ENCODE data around the gene TBXAS1. TPM values are rescaled to one million over a fixed set of nuclear protein-coding genes. Genes with fewer than 3 reads are reported as not detected.
A peak's percentile ranks its signal among the peaks of the same experiment; 100 is the strongest.

Gene TBXAS1
- total and polyA plus RNA-seq, 5 experiments from 2014 or later = 0.41 to 2.7 (median 1.1) TPM

- ATAC-seq (no peak), DNase-seq (no peak)
- Mint-ChIP-seq H3K9me3 (peaks cover 0 to 6% (median 0%) of the 10 kb centered on the region in 9 donors), H3K36me3 (no peaks in the 10 kb centered on the region), H3K4me3 (no peak overlapping the region), H3K4me1 (peaks cover 0 to 18% (median 1%) of the 10 kb centered on the region in 4 donors), H3K27ac (no peak overlapping the region), H3K27me3 (peaks cover 0 to 13% (median 1%) of the 10 kb centered on the region in 5 donors)
- POLR2A ChIA-PET = interaction anchor here (1.0 kb wide), 1 partner anchor 8 kb away, joined by 4 read pairs; no protein-coding TSS in a partner anchor
Observed at GRCh38 chr7:139846297-139846696, 17.2 kb downstream of the TBXAS1 start.

- DNase-seq = no peak
- POLR2A ChIA-PET = no interaction called here
- peaks cover 0 to 6% (median 0%) of the 10 kb centered on the region in 9 donors for H3K9me3 Mint-ChIP-seq
Observed at GRCh38 chr7:139848274-139848673, 19.2 kb downstream of the TBXAS1 start.

GRCh38 chr7:139850906-139851305 lies 21.8 kb downstream of the TBXAS1 start:
- no peak for DNase-seq
- Mint-ChIP-seq H3K27ac (no peak overlapping the region), H3K4me3 (no peak overlapping the region), H3K4me1 (peaks cover 18 to 29% (median 22%) of the 10 kb centered on the region in 4 donors), H3K9me3 (peaks cover 0 to 6% (median 0%) of the 10 kb centered on the region in 9 donors), H3K36me3 (no peaks in the 10 kb centered on the region), H3K27me3 (peaks cover 0 to 6% (median 0%) of the 10 kb centered on the region in 5 donors)
- no peak for ATAC-seq
- POLR2A ChIA-PET = no interaction called here

More at GRCh38 chr7:139848274-139848673, 19.2 kb downstream of the TBXAS1 start:
- ATAC-seq = no peak
- Mint-ChIP-seq H3K4me3 (no peak overlapping the region), H3K4me1 (peaks cover 0 to 8% (median 1%) of the 10 kb centered on the region in 4 donors), H3K27me3 (peaks cover 0 to 13% (median 1%) of the 10 kb centered on the region in 5 donors), H3K27ac (no peak overlapping the region), H3K36me3 (no peaks in the 10 kb centered on the region)

GRCh38 chr7:139851770-139852481 lies 22.9 kb downstream of the TBXAS1 start:
- Mint-ChIP-seq H3K4me1 (peaks cover 24 to 38% (median 27%) of the 10 kb centered on the region in 4 donors), H3K27me3 (peaks cover 0 to 6% (median 0%) of the 10 kb centered on the region in 5 donors), H3K36me3 (no peaks in the 10 kb centered on the region), H3K9me3 (peaks cover 0 to 6% (median 0%) of the 10 kb centered on the region in 9 donors), H3K27ac (no peak overlapping the region), H3K4me3 (no peak overlapping the region)
- ATAC-seq (no peak), DNase-seq (no peak)
- POLR2A ChIA-PET = no interaction called here

GRCh38 chr7:139852482-139852845 lies 23.4 kb downstream of the TBXAS1 start:
- ATAC-seq (no peak), DNase-seq (no peak)
- Mint-ChIP-seq H3K4me1 (peaks cover 23 to 38% (median 27%) of the 10 kb centered on the region in 4 donors), H3K27me3 (peaks cover 0 to 3% (median 0%) of the 10 kb centered on the region in 5 donors), H3K27ac (no peak overlapping the region), H3K9me3 (peaks cover 0 to 6% (median 0%) of the 10 kb centered on the region in 9 donors), H3K36me3 (no peaks in the 10 kb centered on the region), H3K4me3 (no peak overlapping the region)
- POLR2A ChIA-PET = no interaction called here

- Mint-ChIP-seq H3K36me3 (no peaks in the 10 kb centered on the region), H3K27me3 (no peaks in the 10 kb centered on the region), H3K4me3 (peak overlapping the region in 2 of 10 donors; percentile 3 to 43), H3K4me1 (peaks cover 21 to 44% (median 27%) of the 10 kb centered on the region in 4 donors), H3K27ac (peak overlapping the region in 4 of 10 donors; percentile 7 to 85 (median 34)), H3K9me3 (peaks cover 0 to under 1% (median 0%) of the 10 kb centered on the region in 9 donors)
- POLR2A ChIA-PET = no interaction called here
- DNase-seq (no peak), ATAC-seq (no peak)
Observed at GRCh38 chr7:139853506-139854123, 24.6 kb downstream of the TBXAS1 start.

GRCh38 chr7:139854124-139854511 lies 25.1 kb downstream of the TBXAS1 start:
- no peak for DNase-seq
- no peak for ATAC-seq
- H3K9me3 Mint-ChIP-seq = no peaks in the 10 kb centered on the region
- POLR2A ChIA-PET = interaction anchor here (1.3 kb wide), 1 partner anchor 8 kb away, joined by 4 read pairs; no protein-coding TSS in a partner anchor
- no peaks in the 10 kb centered on the region for H3K36me3 Mint-ChIP-seq
- no peaks in the 10 kb centered on the region for H3K27me3 Mint-ChIP-seq
- peak overlapping the region in 6 of 10 donors; percentile 0 to 31 (median 4) for H3K4me3 Mint-ChIP-seq
- peaks cover 21 to 44% (median 27%) of the 10 kb centered on the region in 4 donors for H3K4me1 Mint-ChIP-seq
- peak overlapping the region in 3 of 10 donors; percentile 7 to 85 (median 52) for H3K27ac Mint-ChIP-seq

GRCh38 chr7:139854803-139855497 lies 25.9 kb downstream of the TBXAS1 start:
- POLR2A ChIA-PET = interaction anchor here (1.3 kb wide), 1 partner anchor 9 kb away, joined by 4 read pairs; no protein-coding TSS in a partner anchor
- ATAC-seq = peak; percentile 25 to 72
- DNase-seq = peak in 4 of 10 donors; percentile 20 to 42 (median 31)
- no peaks in the 10 kb centered on the region for H3K36me3 Mint-ChIP-seq
- H3K4me3 Mint-ChIP-seq = peak overlapping the region in 8 of 10 donors; percentile 4 to 68 (median 41)
- no peaks in the 10 kb centered on the region for H3K9me3 Mint-ChIP-seq
- H3K27ac Mint-ChIP-seq = peak overlapping the region in 9 of 10 donors; percentile 36 to 86 (median 70)
- H3K27me3 Mint-ChIP-seq = no peaks in the 10 kb centered on the region
- H3K4me1 Mint-ChIP-seq = peaks cover 21 to 48% (median 27%) of the 10 kb centered on the region in 4 donors

- POLR2A ChIA-PET = interaction anchor here (1.3 kb wide), 1 partner anchor 10 kb away, joined by 4 read pairs; no protein-coding TSS in a partner anchor
- Mint-ChIP-seq H3K36me3 (no peaks in the 10 kb centered on the region), H3K9me3 (no peaks in the 10 kb centered on the region), H3K4me1 (peaks cover 25 to 56% (median 34%) of the 10 kb centered on the region in 4 donors), H3K27me3 (no peaks in the 10 kb centered on the region), H3K27ac (peak overlapping the region in 9 of 10 donors; percentile 36 to 86 (median 70)), H3K4me3 (peak overlapping the region in 7 of 10 donors; percentile 4 to 67 (median 16))
- DNase-seq (peak in 2 of 10 donors; percentile 7 to 13), ATAC-seq (peak; percentile 49 to 53)
Observed at GRCh38 chr7:139855498-139856270, 26.6 kb downstream of the TBXAS1 start.

GRCh38 chr7:139857791-139858190 lies 28.7 kb downstream of the TBXAS1 start:
- H3K4me1 Mint-ChIP-seq = peaks cover 28 to 69% (median 34%) of the 10 kb centered on the region in 4 donors
- ATAC-seq (no peak), DNase-seq (no peak)
- POLR2A ChIA-PET = no interaction called here
- H3K9me3 Mint-ChIP-seq = peaks cover 0 to 3% (median 0%) of the 10 kb centered on the region in 9 donors
- no peaks in the 10 kb centered on the region for H3K36me3 Mint-ChIP-seq
- no peak overlapping the region for H3K4me3 Mint-ChIP-seq
- H3K27ac Mint-ChIP-seq = no peak overlapping the region
- peaks cover 0 to 10% (median 5%) of the 10 kb centered on the region in 5 donors for H3K27me3 Mint-ChIP-seq

- H3K9me3 Mint-ChIP-seq = peaks cover 0 to 15% (median 10%) of the 10 kb centered on the region in 9 donors
- DNase-seq = no peak
- H3K27ac Mint-ChIP-seq = peak overlapping the region in 4 of 10 donors; percentile 3 to 79 (median 43)
- POLR2A ChIA-PET = no interaction called here
- H3K36me3 Mint-ChIP-seq = peaks cover 0 to 4% (median 0%) of the 10 kb centered on the region in 3 donors
- peaks cover 17 to 52% (median 18%) of the 10 kb centered on the region in 4 donors for H3K4me1 Mint-ChIP-seq
- H3K27me3 Mint-ChIP-seq = peaks cover 2 to 18% (median 5%) of the 10 kb centered on the region in 5 donors
- peak overlapping the region in 3 of 10 donors; percentile 5 to 22 (median 8) for H3K4me3 Mint-ChIP-seq
- peak in 1 of 2 donors; percentile 27 for ATAC-seq
Observed at GRCh38 chr7:139860090-139860775, 31.2 kb downstream of the TBXAS1 start.
